Measurements from ENCODE around the gene HESX1. TPM values are rescaled to one million over a fixed set of nuclear protein-coding genes. Genes with fewer than 3 reads are reported as not detected.

HESX1 gene
- total RNA-seq, result not detected
- polyA plus RNA-seq, result not detected

- ChIA-PET CTCF (ENCODE audit: partially characterized antibody) (no interaction called here), POLR2A (ENCODE audit: partially characterized antibody) (no interaction called here)
- Mint-ChIP-seq H3K4me1 (no peaks in the 10 kb centered on the region), H3K36me3 (no peaks in the 10 kb centered on the region), H3K27me3 (peaks cover 2 to 4% of the 10 kb centered on the region in 2 donors), H3K4me3 (no peak within 1 kb of the TSS), H3K9me3 (peaks cover 0 to 4% (median 0%) of the 10 kb centered on the region in 8 donors), H3K27ac (no peak within 1 kb of the TSS)
- Histone ChIP-seq H3K36me3 (ENCODE audit: insufficient read depth, low read length) (no peaks in the 10 kb centered on the region), H3K27ac (ENCODE audit: low read depth, low read length) (no peak within 1 kb of the TSS), H3K9me3 (ENCODE audit: control insufficient read depth in 1 of 2, low read length in 2 of 2) (no peaks in the 10 kb centered on the region), H3K4me3 (ENCODE audit: low read length in 2 of 2) (no peak within 1 kb of the TSS), H3K27me3 (ENCODE audit: insufficient read depth, low read length) (no peaks in the 10 kb centered on the region), H3K4me1 (ENCODE audit: insufficient read depth, low read length) (no peaks in the 10 kb centered on the region)
- intact Hi-C loops (cut with micrococcal nuclease), result no loop called here
- DNase-seq, result no peak
Observed at GRCh38 chr3:57199895-57200297, at the start of gene HESX1. HESX1 (minus strand) TSS chr3:57199978; CDS start chr3:57199918, 60 bp downstream.

- Histone ChIP-seq H3K4me1 (ENCODE audit: insufficient read depth, low read length) (no peaks in the 10 kb centered on the region), H3K36me3 (ENCODE audit: insufficient read depth, low read length) (peaks cover 16% of the 10 kb centered on the region), H3K27ac (ENCODE audit: low read depth, low read length) (no peak overlapping the region), H3K9me3 (ENCODE audit: control insufficient read depth in 1 of 2, low read length in 2 of 2) (no peaks in the 10 kb centered on the region), H3K27me3 (ENCODE audit: insufficient read depth, low read length) (no peaks in the 10 kb centered on the region), H3K4me3 (ENCODE audit: low read length in 2 of 2) (no peak overlapping the region)
- intact Hi-C loops (cut with micrococcal nuclease), result no loop called here
- H3K9me3 Mint-ChIP-seq, result no peaks in the 10 kb centered on the region
- H3K36me3 Mint-ChIP-seq, result peaks cover 62 to 71% of the 10 kb centered on the region in 2 donors
- H3K27me3 Mint-ChIP-seq, result no peaks in the 10 kb centered on the region
- peaks cover 0 to 6% (median 2%) of the 10 kb centered on the region in 4 donors for H3K4me1 Mint-ChIP-seq
- ChIA-PET CTCF (ENCODE audit: partially characterized antibody) (interaction anchor here (1.1 kb wide), 1 partner anchor 13 kb away, joined by 3 read pairs; no protein-coding TSS in a partner anchor), POLR2A (ENCODE audit: partially characterized antibody) (no interaction called here)
- H3K4me3 Mint-ChIP-seq, result no peak overlapping the region
- no peak overlapping the region for H3K27ac Mint-ChIP-seq
- DNase-seq, result no peak
Observed at GRCh38 chr3:57244946-57245345, 45.2 kb upstream of the HESX1 start.

- intact Hi-C loops (cut with micrococcal nuclease), result no loop called here
- no peaks in the 10 kb centered on the region for H3K27me3 ChIP-seq (ENCODE audit: insufficient read depth, low read length)
- Mint-ChIP-seq H3K27ac (no peak overlapping the region), H3K9me3 (no peaks in the 10 kb centered on the region), H3K4me3 (no peak overlapping the region), H3K27me3 (no peaks in the 10 kb centered on the region), H3K4me1 (peaks cover 3 to 17% (median 10%) of the 10 kb centered on the region in 4 donors), H3K36me3 (peaks cover 18 to 22% of the 10 kb centered on the region in 2 donors)
- ChIA-PET CTCF (ENCODE audit: partially characterized antibody) (no interaction called here), POLR2A (ENCODE audit: partially characterized antibody) (no interaction called here)
- no peaks in the 10 kb centered on the region for H3K9me3 ChIP-seq (ENCODE audit: control insufficient read depth in 1 of 2, low read length in 2 of 2)
- peaks cover 13% of the 10 kb centered on the region for H3K36me3 ChIP-seq (ENCODE audit: insufficient read depth, low read length)
- DNase-seq, result no peak
- H3K4me1 ChIP-seq (ENCODE audit: insufficient read depth, low read length), result peaks cover 6% of the 10 kb centered on the region
- H3K27ac ChIP-seq (ENCODE audit: low read depth, low read length), result no peak overlapping the region
- no peak overlapping the region for H3K4me3 ChIP-seq (ENCODE audit: low read length in 2 of 2)
Observed at GRCh38 chr3:57234613-57235575, 35.1 kb upstream of the HESX1 start.

GRCh38 chr3:57233799-57234198 lies 34.0 kb upstream of the HESX1 start:
- DNase-seq, result no peak
- Mint-ChIP-seq H3K27me3 (no peaks in the 10 kb centered on the region), H3K4me3 (no peak overlapping the region), H3K4me1 (peaks cover 9 to 26% (median 19%) of the 10 kb centered on the region in 4 donors), H3K9me3 (no peaks in the 10 kb centered on the region), H3K36me3 (peaks cover 11 to 14% of the 10 kb centered on the region in 2 donors), H3K27ac (no peak overlapping the region)
- ChIA-PET POLR2A (ENCODE audit: partially characterized antibody) (no interaction called here), CTCF (ENCODE audit: partially characterized antibody) (interaction anchor here (1.2 to 1.3 kb wide), 2 partner anchors 11 to 25 kb away, joined by 3 to 6 read pairs; no protein-coding TSS in a partner anchor)
- Histone ChIP-seq H3K4me1 (ENCODE audit: insufficient read depth, low read length) (peaks cover 16% of the 10 kb centered on the region), H3K27ac (ENCODE audit: low read depth, low read length) (no peak overlapping the region), H3K27me3 (ENCODE audit: insufficient read depth, low read length) (no peaks in the 10 kb centered on the region), H3K36me3 (ENCODE audit: insufficient read depth, low read length) (peaks cover 5% of the 10 kb centered on the region), H3K4me3 (ENCODE audit: low read length in 2 of 2) (no peak overlapping the region), H3K9me3 (ENCODE audit: control insufficient read depth in 1 of 2, low read length in 2 of 2) (no peaks in the 10 kb centered on the region)
- intact Hi-C loops (cut with micrococcal nuclease), result no loop called here

- Histone ChIP-seq H3K36me3 (ENCODE audit: insufficient read depth, low read length) (no peaks in the 10 kb centered on the region), H3K4me3 (ENCODE audit: low read length in 2 of 2) (no peak overlapping the region), H3K27ac (ENCODE audit: low read depth, low read length) (no peak overlapping the region), H3K27me3 (ENCODE audit: insufficient read depth, low read length) (no peaks in the 10 kb centered on the region), H3K4me1 (ENCODE audit: insufficient read depth, low read length) (peaks cover 26% of the 10 kb centered on the region), H3K9me3 (ENCODE audit: control insufficient read depth in 1 of 2, low read length in 2 of 2) (no peaks in the 10 kb centered on the region)
- peaks cover 0 to 2% of the 10 kb centered on the region in 2 donors for H3K36me3 Mint-ChIP-seq
- peak overlapping the region in 3 of 8 donors; percentile 6 to 89 (median 38) for H3K4me3 Mint-ChIP-seq
- no peak for DNase-seq
- H3K9me3 Mint-ChIP-seq, result peaks cover 0 to 1% (median 0%) of the 10 kb centered on the region in 8 donors
- peaks cover 13 to 41% (median 28%) of the 10 kb centered on the region in 4 donors for H3K4me1 Mint-ChIP-seq
- H3K27ac Mint-ChIP-seq, result peak overlapping the region in 1 of 7 donors; percentile 24
- intact Hi-C loops (cut with micrococcal nuclease), result no loop called here
- H3K27me3 Mint-ChIP-seq, result no peaks in the 10 kb centered on the region
- ChIA-PET POLR2A (ENCODE audit: partially characterized antibody) (interaction anchor here (0.6 kb wide), 1 partner anchor 112 kb away, joined by 3 read pairs; no protein-coding TSS in a partner anchor), CTCF (ENCODE audit: partially characterized antibody) (interaction anchor here (0.7 kb wide), 1 partner anchor 17 kb away, joined by 3 read pairs; no protein-coding TSS in a partner anchor)
Observed at GRCh38 chr3:57230006-57230405, 30.2 kb upstream of the HESX1 start.

GRCh38 chr3:57227930-57228751 lies 28.4 kb upstream of the HESX1 start:
- peak overlapping the region; percentile 87 to 94 (median 93) for H3K4me3 Mint-ChIP-seq
- no peaks in the 10 kb centered on the region for H3K27me3 Mint-ChIP-seq
- peaks cover 12 to 39% (median 26%) of the 10 kb centered on the region in 4 donors for H3K4me1 Mint-ChIP-seq
- Histone ChIP-seq H3K27me3 (ENCODE audit: insufficient read depth, low read length) (no peaks in the 10 kb centered on the region), H3K36me3 (ENCODE audit: insufficient read depth, low read length) (no peaks in the 10 kb centered on the region), H3K9me3 (ENCODE audit: control insufficient read depth in 1 of 2, low read length in 2 of 2) (no peaks in the 10 kb centered on the region), H3K4me3 (ENCODE audit: low read length in 2 of 2) (peak overlapping the region; percentile 33 to 85), H3K4me1 (ENCODE audit: insufficient read depth, low read length) (peaks cover 26% of the 10 kb centered on the region), H3K27ac (ENCODE audit: low read depth, low read length) (peak overlapping the region; percentile 45)
- peaks cover 0 to 2% of the 10 kb centered on the region in 2 donors for H3K36me3 Mint-ChIP-seq
- peak; percentile 38 to 60 (median 47) for DNase-seq
- CTCF ChIA-PET (ENCODE audit: partially characterized antibody), result interaction anchor here (0.9 to 1.6 kb wide), 3 partner anchors 9 to 62 kb away, joined by 3 to 7 read pairs (median 3); no protein-coding TSS in a partner anchor
- intact Hi-C loops (cut with micrococcal nuclease), result loop anchor here (1.0 to 10.0 kb wide), 7 partner anchors 58 to 1007 kb away; partner anchors contain the start of genes ABHD6, ARF4, CCDC66 and DENND6A
- H3K9me3 Mint-ChIP-seq, result peaks cover 0 to 1% (median 0%) of the 10 kb centered on the region in 8 donors
- peak overlapping the region; percentile 68 to 93 (median 73) for H3K27ac Mint-ChIP-seq
- POLR2A ChIA-PET (ENCODE audit: partially characterized antibody), result interaction anchor here (0.7 to 1.7 kb wide), 7 partner anchors 9 to 1078 kb away, joined by 3 to 10 read pairs (median 4); partner anchors contain the start of genes ARF4, CCDC66, HTD2 and PDE12
